HepG2 (cell line): Measurements from ENCODE around the gene PLLP. TPM values are rescaled to one million over a fixed set of nuclear protein-coding genes. Genes with fewer than 3 reads are reported as not detected.
A peak's percentile ranks its signal among the peaks of the same experiment; 100 is the strongest.

Experiments used
- ATAC-seq: fragments of 200-7000 bp; cut with Tn5 transposase; 3 replicates; pipeline ENCODE4 v1.9.1; 2020; ENCODE audit warnings: mild to moderate bottlenecking, moderate library complexity
- BruUV-seq: library from RNA; stranded (reverse); fragments of 400-500 nt; replicated peaks from 2 replicates; lab custom pipeline; 2021; lab: Mats Ljungman, UMichigan
- CTCF ChIA-PET: fragments of 300-600 bp; formaldehyde crosslinking; extraction: SDS; loops from one replicate; lab custom pipeline; 2021; ENCODE audit warnings: low total read pairs, inconsistent platforms, low intra/inter-chr PET ratio; lab: Yijun Ruan, JAX
- POLR2A ChIA-PET: fragments of 350-600 bp; sonication (Branson Sonifier 250); formaldehyde crosslinking; loops from one replicate; lab custom pipeline; 2020; ENCODE audit warnings: antibody characterized with exemption, inconsistent platforms; lab: Yijun Ruan, JAX
- DNase-seq: peaks from one replicate; pipeline ENCODE4 v3.0.0-alpha.2; 2015; ENCODE audit warnings: low spot score
- FAIRE-seq: peaks from 3 replicates; lab custom pipeline; 2011; peaks lifted over from hg19 to GRCh38; lab: Jason Lieb, UNC
- H2AFZ ChIP-seq: one replicate; pipeline ENCODE4 v1.6.1; 2011; ENCODE audit warnings: low read length, inconsistent platforms
- H3K27ac ChIP-seq: fragments of 300-600 bp; 3 replicates; pipeline ENCODE4 v1.8.0; 2011; ENCODE audit warnings: mixed run types, mild to moderate bottlenecking, mixed read lengths, low read length, inconsistent platforms; ENCODE audit not compliant: insufficient read depth; ENCODE audit errors: extremely low read length
- H3K27me3 ChIP-seq, 2 experiments: fragments of 200-600 bp in 1 of 2; 2 replicates in 1 of 2; 3 replicates in 1 of 2; pipeline versions ENCODE4 v1.6.0 to v1.8.0; 2011; ENCODE audit warnings: low read length in 2 of 2, mild to moderate bottlenecking in 2 of 2, moderate library complexity in 2 of 2, inconsistent platforms in 1 of 2; ENCODE audit not compliant: insufficient read depth in 2 of 2, control insufficient read depth in 1 of 2
- H3K36me3 ChIP-seq, 2 experiments: fragments of 200-600 bp in 1 of 2; replicated peaks in 1 of 2; 2 replicates in 1 of 2; 3 replicates in 1 of 2; pipeline versions ENCODE4 v1.5.1 to v1.8.0; 2011; ENCODE audit warnings: low read length in 2 of 2, inconsistent platforms in 1 of 2; ENCODE audit not compliant: insufficient read depth in 2 of 2, control insufficient read depth in 1 of 2
- H3K4me1 ChIP-seq: 2 replicates; pipeline ENCODE4 v1.5.1; 2012; ENCODE audit warnings: low read length, inconsistent platforms; ENCODE audit not compliant: insufficient read depth
- H3K4me2 ChIP-seq: 2 replicates; pipeline ENCODE4 v1.6.0; 2011; ENCODE audit warnings: low read depth, low read length, inconsistent platforms
- H3K4me3 ChIP-seq, 3 experiments: fragments of 200-600 bp in 1 of 3; sonication (generic), shearing (Covaris generic) in 1 of 3; replicated peaks in 1 of 3; 2 replicates each; pipeline ENCODE4 v1.5.1; 2011 to 2016; ENCODE audit warnings: low read length in 3 of 3, inconsistent platforms in 2 of 3, low read depth in 2 of 3, mild to moderate bottlenecking in 2 of 3, control low read depth in 1 of 3, mixed read lengths in 1 of 3; ENCODE audit not compliant: insufficient read depth in 1 of 3
- H3K79me2 ChIP-seq: one replicate; pipeline ENCODE4 v1.6.1; 2011; ENCODE audit warnings: low read length, inconsistent platforms; ENCODE audit not compliant: insufficient read depth
- H3K9ac ChIP-seq: 2 replicates; pipeline ENCODE4 v1.6.0; 2011; ENCODE audit warnings: mild to moderate bottlenecking, low read depth, low read length, inconsistent platforms; ENCODE audit not compliant: insufficient read depth
- H3K9me3 ChIP-seq: 2 replicates; pipeline ENCODE4 v1.5.1; 2012; ENCODE audit warnings: mild to moderate bottlenecking, low read length
- H4K20me1 ChIP-seq: 2 replicates; pipeline ENCODE4 v1.6.0; 2011; ENCODE audit warnings: inconsistent platforms, mild to moderate bottlenecking, low read length, moderate library complexity; ENCODE audit not compliant: insufficient read depth
- BRD4 ChIP-seq: sonication (generic); formaldehyde crosslinking; IDR thresholded peaks from 2 replicates; pipeline ENCODE4 v1.4.0; 2020; ENCODE audit warnings: missing genetic modification reagents
- CCAR2 ChIP-seq: fragments of 200-400 bp; formaldehyde crosslinking; optimal IDR thresholded peaks from 2 replicates; pipeline ENCODE3; 2018; ENCODE audit warnings: low read depth, mild to moderate bottlenecking, low read length, moderate library complexity
- CENPT ChIP-seq: sonication (generic); formaldehyde crosslinking; IDR thresholded peaks from 2 replicates; pipeline ENCODE4 v1.8.0; 2022; ENCODE audit warnings: low read depth, mild to moderate bottlenecking, moderate library complexity, missing genetic modification reagents
- KLF6 ChIP-seq: IDR thresholded peaks from 2 replicates; pipeline ENCODE4 v1.8.0; 2016; ENCODE audit warnings: missing biosample characterization, missing genetic modification reagents
- MTA3 ChIP-seq: sonication (generic); formaldehyde crosslinking; IDR thresholded peaks from 2 replicates; pipeline ENCODE4 v1.4.0; 2020; ENCODE audit warnings: missing genetic modification reagents
- POLR2A ChIP-seq, 2 experiments: IDR thresholded peaks; 2 replicates each; pipeline ENCODE4 v1.6.1; 2011; ENCODE audit warnings: low read depth in 2 of 2, low read length in 2 of 2, mild to moderate bottlenecking in 1 of 2, moderate library complexity in 1 of 2; ENCODE audit not compliant: insufficient read depth in 1 of 2
- RAD51 ChIP-seq: fragments of 450-650 bp; IDR thresholded peaks from 2 replicates; pipeline ENCODE4 v1.6.1; 2016; ENCODE audit warnings: borderline replicate concordance
- REXO4 ChIP-seq: sonication (generic); formaldehyde crosslinking; IDR thresholded peaks from 2 replicates; pipeline ENCODE4 v1.8.0; 2022; ENCODE audit warnings: missing genetic modification reagents, mild to moderate bottlenecking, borderline replicate concordance
- SMARCE1 ChIP-seq: fragments of 450-650 bp; IDR thresholded peaks from 2 replicates; pipeline ENCODE4 v1.6.1; 2017; ENCODE audit warnings: borderline replicate concordance
- SP4 ChIP-seq: sonication (generic); formaldehyde crosslinking; IDR thresholded peaks from 2 replicates; pipeline ENCODE4 v1.8.1; 2023; ENCODE audit warnings: mild to moderate bottlenecking, missing genetic modification reagents
- ZBTB42 ChIP-seq: sonication (generic); formaldehyde crosslinking; IDR thresholded peaks from 2 replicates; pipeline ENCODE4 v1.5.0; 2020; ENCODE audit warnings: mild to moderate bottlenecking, missing genetic modification reagents
- ZKSCAN5 ChIP-seq: sonication (generic); formaldehyde crosslinking; IDR thresholded peaks from 2 replicates; pipeline ENCODE4 v1.5.1; 2020; ENCODE audit warnings: mild to moderate bottlenecking, missing genetic modification reagents
- ZNF460 ChIP-seq: sonication (generic); formaldehyde crosslinking; IDR thresholded peaks from 2 replicates; pipeline ENCODE4 v1.5.1; 2020; ENCODE audit warnings: missing genetic modification reagents, mild to moderate bottlenecking, borderline replicate concordance
- ZSCAN22 ChIP-seq: sonication (generic); formaldehyde crosslinking; IDR thresholded peaks from 2 replicates; pipeline ENCODE4 v1.4.0; 2020; ENCODE audit warnings: mild to moderate bottlenecking, missing genetic modification reagents
- ZSCAN9 ChIP-seq: IDR thresholded peaks from 2 replicates; pipeline ENCODE4 v1.6.1; 2016; ENCODE audit warnings: borderline replicate concordance
- WGBS: methylation state at CpG from one replicate; pipeline ENCODE4 v1.1.6; 2017; ENCODE audit warnings: low lambda C conversion rate; 5-methylcytosine and 5-hydroxymethylcytosine counted together
- in situ Hi-C: cut with HindIII; loops from 2 replicates; pipeline ENCODE4 v1.10.0; 2017; ENCODE audit warnings: low pct_unique_long_range_greater_than_20kb; ENCODE audit not compliant: extremely low pct_ligation_motif_present
- intact Hi-C: fragments of 100-400 bp; cut with micrococcal nuclease; formaldehyde crosslinking; loops from one replicate; pipeline ENCODE4 v1.10.0; 2022; ENCODE audit not compliant: unreplicated experiment
- polyA plus RNA-seq, 8 experiments: library from polyadenylated mRNA; depleted of rRNA in 3 of 8; stranded (reverse) in 7 of 8; unstranded in 1 of 8; fragments of >200 nt; fragmentation: Illumina TruSeq in 4 of 8; extraction: Trizol in 4 of 8; gene quantifications; 2 replicates each; pipeline versions ENCODE4 v1.2.1 to v1.2.3, GENCODE V29; 2011 to 2016; ENCODE audit warnings: low read depth in 4 of 8, missing spikeins in 1 of 8, mixed read lengths in 1 of 8; ENCODE audit not compliant: insufficient read depth in 1 of 8
- total RNA-seq, 5 experiments: library from RNA; depleted of rRNA; stranded (reverse); fragments of >200 nt; fragmentation: Illumina TruSeq; extraction: Trizol; gene quantifications; 2 replicates each; pipeline ENCODE4 v1.2.3, GENCODE V29; 2016; ENCODE audit warnings: low read depth in 1 of 5
- TF ChIP-seq, protein P1 (sequence below): sonication (generic); formaldehyde crosslinking; conservative IDR thresholded peaks from 2 replicates; pipeline ENCODE4 v1.8.1; 2023; ENCODE audit warnings: missing genetic modification reagents
- TF ChIP-seq, protein P2 (sequence below): sonication (generic); formaldehyde crosslinking; IDR thresholded peaks from 2 replicates; pipeline ENCODE4 v1.8.0; 2022; ENCODE audit warnings: mild to moderate bottlenecking, missing genetic modification reagents, moderate library complexity
- TF ChIP-seq, protein P3 (sequence below): sonication (generic); formaldehyde crosslinking; IDR thresholded peaks from 2 replicates; pipeline ENCODE4 v1.5.0; 2020; ENCODE audit warnings: mild to moderate bottlenecking, missing genetic modification reagents, borderline replicate concordance
- TF ChIP-seq, protein P4 (sequence below): sonication (generic); formaldehyde crosslinking; IDR thresholded peaks from 2 replicates; pipeline ENCODE4 v1.4.0; 2020; ENCODE audit warnings: mild to moderate bottlenecking, missing genetic modification reagents

Gene PLLP
- total and polyA plus RNA-seq, 2 of the 13 experiments (the other 11 are each of a cell fraction or from before 2014, with no cell fraction given) = 60.6 to 127 TPM

DNA sequence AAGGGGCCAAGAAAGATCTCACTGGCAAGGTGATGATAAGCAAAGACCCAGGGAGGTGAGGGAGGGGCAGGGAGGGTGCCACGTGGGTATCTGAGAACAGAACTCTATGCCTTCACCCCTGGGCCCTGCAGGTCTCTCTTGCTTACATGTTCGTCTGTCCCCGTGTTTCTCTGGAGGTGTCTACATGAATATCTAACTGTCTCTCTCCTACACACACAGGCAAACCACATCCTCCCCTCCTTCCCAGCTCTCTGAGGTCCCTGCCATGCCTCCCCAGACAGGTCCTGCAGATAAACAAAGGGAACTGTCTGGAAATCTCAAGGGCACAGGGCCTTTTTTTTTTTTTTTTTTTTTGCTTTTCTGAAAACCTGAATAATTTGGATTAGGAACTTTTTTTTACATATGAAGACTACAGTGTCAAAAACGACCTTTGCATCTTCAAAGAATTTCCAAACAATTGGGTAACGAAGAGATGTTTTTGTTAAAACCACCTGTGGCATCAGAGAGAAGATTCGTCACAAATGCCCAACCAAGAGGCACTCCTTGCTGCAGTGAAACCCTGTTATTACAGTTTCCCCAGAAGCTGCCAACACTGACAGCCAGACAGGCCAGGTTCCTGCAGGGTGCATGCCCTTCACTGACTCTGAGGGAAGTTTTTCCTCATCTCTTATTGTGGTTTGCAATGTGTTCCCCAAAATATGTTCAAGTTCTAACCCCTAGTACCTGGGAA is 17.8 kb downstream of the PLLP start:
- Histone ChIP-seq H3K4me1 (peaks cover 58% of the 10 kb centered on the region), H3K27me3 (no peaks in the 10 kb centered on the region), H3K9me3 (no peaks in the 10 kb centered on the region), H3K4me2 (peak overlapping the region; percentile 37), H3K4me3 (no peak overlapping the region; a peak in 1 of 6 replicates), H2AFZ (no peak overlapping the region), H3K36me3 (peaks cover 11 to 19% of the 10 kb centered on the region in 2 experiments; a peak in 4 of 5 replicates), H3K9ac (no peak overlapping the region), H4K20me1 (peaks cover 9% of the 10 kb centered on the region), H3K27ac (peak overlapping the region; percentile 48), H3K79me2 (peaks cover 24% of the 10 kb centered on the region)
- 41% methylated on average over 6 of the region's 6 CpGs for WGBS
- POLR2A ChIA-PET = interaction anchor here (0.6 to 1.3 kb wide), 3 partner anchors 12 to 213 kb away, joined by 3 to 4 read pairs (median 3); no protein-coding TSS in a partner anchor
- CTCF ChIA-PET = no interaction called here
- intact Hi-C loops (no loop called here), in situ Hi-C loops (no loop called here)
- no peak for FAIRE-seq
- DNase-seq = no peak
- BruUV-seq = no TSS peak
- peak; percentile 11; the same call in 2 of the 3 replicates for ATAC-seq
- TF ChIP-seq CENPT (CRISPR knock-in tag) (no peak), ZNF460 (no peak), RAD51 (no peak), ZBTB42 (CRISPR knock-in tag) (no peak), KLF6 (CRISPR knock-in tag) (no peak), BRD4 (CRISPR knock-in tag) (no peak), REXO4 (CRISPR knock-in tag) (no peak), SP4 (CRISPR knock-in tag) (no peak), ZKSCAN5 (CRISPR knock-in tag) (no peak), SMARCE1 (no peak), ZSCAN9 (CRISPR knock-in tag) (no peak), POLR2A (IDR thresholded peaks at IDR 0.05; ENCODE audit: insufficient read depth in 1 of 2, low read depth in 2 of 2, low read length in 2 of 2) (no peak), CCAR2 (no peak), ZSCAN22 (no peak), MTA3 (CRISPR knock-in tag) (no peak)
- TF ChIP-seq, protein P1, sequence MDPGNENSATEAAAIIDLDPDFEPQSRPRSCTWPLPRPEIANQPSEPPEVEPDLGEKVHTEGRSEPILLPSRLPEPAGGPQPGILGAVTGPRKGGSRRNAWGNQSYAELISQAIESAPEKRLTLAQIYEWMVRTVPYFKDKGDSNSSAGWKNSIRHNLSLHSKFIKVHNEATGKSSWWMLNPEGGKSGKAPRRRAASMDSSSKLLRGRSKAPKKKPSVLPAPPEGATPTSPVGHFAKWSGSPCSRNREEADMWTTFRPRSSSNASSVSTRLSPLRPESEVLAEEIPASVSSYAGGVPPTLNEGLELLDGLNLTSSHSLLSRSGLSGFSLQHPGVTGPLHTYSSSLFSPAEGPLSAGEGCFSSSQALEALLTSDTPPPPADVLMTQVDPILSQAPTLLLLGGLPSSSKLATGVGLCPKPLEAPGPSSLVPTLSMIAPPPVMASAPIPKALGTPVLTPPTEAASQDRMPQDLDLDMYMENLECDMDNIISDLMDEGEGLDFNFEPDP (CRISPR knock-in tag) = 0 out of 2 replicates have a peak, but pooled peaks have one; percentile 35
- TF ChIP-seq, protein P2, sequence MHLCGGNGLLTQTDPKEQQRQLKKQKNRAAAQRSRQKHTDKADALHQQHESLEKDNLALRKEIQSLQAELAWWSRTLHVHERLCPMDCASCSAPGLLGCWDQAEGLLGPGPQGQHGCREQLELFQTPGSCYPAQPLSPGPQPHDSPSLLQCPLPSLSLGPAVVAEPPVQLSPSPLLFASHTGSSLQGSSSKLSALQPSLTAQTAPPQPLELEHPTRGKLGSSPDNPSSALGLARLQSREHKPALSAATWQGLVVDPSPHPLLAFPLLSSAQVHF (CRISPR knock-in tag) = no peak
- TF ChIP-seq, protein P3, sequence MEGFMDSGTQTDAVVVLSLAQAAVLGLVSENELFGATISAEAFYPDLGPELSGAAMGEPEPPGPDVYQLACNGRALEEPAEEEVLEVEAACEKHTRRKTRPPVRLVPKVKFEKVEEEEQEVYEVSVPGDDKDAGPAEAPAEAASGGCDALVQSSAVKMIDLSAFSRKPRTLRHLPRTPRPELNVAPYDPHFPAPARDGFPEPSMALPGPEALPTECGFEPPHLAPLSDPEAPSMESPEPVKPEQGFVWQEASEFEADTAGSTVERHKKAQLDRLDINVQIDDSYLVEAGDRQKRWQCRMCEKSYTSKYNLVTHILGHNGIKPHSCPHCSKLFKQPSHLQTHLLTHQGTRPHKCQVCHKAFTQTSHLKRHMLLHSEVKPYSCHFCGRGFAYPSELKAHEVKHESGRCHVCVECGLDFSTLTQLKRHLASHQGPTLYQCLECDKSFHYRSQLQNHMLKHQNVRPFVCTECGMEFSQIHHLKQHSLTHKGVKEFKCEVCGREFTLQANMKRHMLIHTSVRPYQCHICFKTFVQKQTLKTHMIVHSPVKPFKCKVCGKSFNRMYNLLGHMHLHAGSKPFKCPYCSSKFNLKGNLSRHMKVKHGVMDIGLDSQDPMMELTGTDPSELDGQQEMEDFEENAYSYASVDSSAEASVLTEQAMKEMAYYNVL = no peak
- TF ChIP-seq, protein P4, sequence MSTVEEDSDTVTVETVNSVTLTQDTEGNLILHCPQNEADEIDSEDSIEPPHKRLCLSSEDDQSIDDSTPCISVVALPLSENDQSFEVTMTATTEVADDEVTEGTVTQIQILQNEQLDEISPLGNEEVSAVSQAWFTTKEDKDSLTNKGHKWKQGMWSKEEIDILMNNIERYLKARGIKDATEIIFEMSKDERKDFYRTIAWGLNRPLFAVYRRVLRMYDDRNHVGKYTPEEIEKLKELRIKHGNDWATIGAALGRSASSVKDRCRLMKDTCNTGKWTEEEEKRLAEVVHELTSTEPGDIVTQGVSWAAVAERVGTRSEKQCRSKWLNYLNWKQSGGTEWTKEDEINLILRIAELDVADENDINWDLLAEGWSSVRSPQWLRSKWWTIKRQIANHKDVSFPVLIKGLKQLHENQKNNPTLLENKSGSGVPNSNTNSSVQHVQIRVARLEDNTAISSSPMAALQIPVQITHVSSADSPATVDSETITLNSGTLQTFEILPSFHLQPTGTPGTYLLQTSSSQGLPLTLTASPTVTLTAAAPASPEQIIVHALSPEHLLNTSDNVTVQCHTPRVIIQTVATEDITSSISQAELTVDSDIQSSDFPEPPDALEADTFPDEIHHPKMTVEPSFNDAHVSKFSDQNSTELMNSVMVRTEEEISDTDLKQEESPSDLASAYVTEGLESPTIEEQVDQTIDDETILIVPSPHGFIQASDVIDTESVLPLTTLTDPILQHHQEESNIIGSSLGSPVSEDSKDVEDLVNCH (CRISPR knock-in tag) = 0 out of 2 replicates have a peak, but pooled peaks have one; percentile 25
